ENCODE data around the gene ALPK3. TPM values are rescaled to one million over a fixed set of nuclear protein-coding genes. Genes with fewer than 3 reads are reported as not detected.

The ALPK3 gene
- total RNA-seq, 2 donors from 2014 or later = 51.0 to 99.0 TPM

DNA sequence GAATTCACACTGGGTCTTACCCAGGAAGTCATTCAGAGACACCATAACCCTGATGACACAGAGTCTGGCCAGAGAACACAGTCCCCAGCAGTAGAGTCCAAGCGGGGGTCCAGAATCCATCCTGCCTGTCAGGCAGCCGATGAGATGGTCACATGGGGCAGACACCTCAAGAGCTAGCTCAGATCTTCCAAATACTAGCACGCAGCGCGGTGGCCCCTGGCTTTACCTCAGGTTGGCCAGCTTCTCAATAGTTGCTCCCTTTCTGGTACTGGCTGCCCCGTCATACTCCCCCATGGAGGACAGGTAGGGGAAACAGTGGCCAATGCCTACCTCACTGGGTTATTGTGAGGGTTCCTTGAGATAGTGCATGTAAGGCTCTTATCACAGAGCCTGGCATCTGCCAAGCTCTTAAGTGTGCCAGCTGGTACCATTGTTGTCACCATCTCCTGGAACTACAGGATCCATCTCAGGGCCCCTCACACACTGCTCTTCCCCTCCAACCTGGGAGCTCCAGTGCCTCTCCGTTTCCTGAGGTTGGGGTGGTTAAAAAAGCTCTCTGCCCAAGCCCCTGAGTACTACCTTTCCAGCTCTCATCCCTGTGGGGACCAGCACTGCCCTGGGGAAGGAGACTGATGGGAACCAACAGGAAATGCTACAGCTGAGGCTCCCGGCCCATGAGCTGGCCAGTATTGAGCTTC, 63.8 kb downstream of the ALPK3 start:
- no peak for TF ChIP-seq CTCF (IDR thresholded peaks at IDR 0.05)
- no peaks in the 10 kb centered on the region for H3K27me3 ChIP-seq
- H3K27ac ChIP-seq = no peak overlapping the region
- no peak for DNase-seq (ENCODE audit: low spot score)
- peaks cover 0 to 18% of the 10 kb centered on the region in 2 donors for H3K4me1 ChIP-seq
- H3K9me3 ChIP-seq = no peaks in the 10 kb centered on the region
- H3K4me3 ChIP-seq = no peak overlapping the region
- H3K36me3 ChIP-seq = no peaks in the 10 kb centered on the region

DNA sequence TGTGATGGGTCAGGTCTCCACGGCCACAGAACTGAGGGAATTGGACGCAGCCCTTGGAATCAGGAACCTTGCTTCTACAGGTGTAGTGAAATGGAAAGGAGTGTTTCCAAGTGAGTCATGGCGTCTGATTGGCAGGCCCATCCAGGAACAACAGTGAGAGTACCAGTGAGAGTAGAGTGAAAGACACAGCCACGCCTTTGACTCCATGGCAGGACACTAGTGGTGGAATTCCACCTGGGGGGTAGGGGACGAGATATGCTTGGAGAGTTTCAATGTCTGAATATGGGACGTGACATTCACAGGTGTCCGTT, 64.3 kb downstream of the ALPK3 start:
- no peak overlapping the region for H3K4me3 ChIP-seq
- DNase-seq (ENCODE audit: low spot score) = no peak
- no peaks in the 10 kb centered on the region for H3K36me3 ChIP-seq
- H3K27me3 ChIP-seq = no peaks in the 10 kb centered on the region
- peaks cover 0 to 18% of the 10 kb centered on the region in 2 donors for H3K4me1 ChIP-seq
- no peak for TF ChIP-seq CTCF (IDR thresholded peaks at IDR 0.05)
- H3K9me3 ChIP-seq = no peaks in the 10 kb centered on the region
- H3K27ac ChIP-seq = no peak overlapping the region

DNA sequence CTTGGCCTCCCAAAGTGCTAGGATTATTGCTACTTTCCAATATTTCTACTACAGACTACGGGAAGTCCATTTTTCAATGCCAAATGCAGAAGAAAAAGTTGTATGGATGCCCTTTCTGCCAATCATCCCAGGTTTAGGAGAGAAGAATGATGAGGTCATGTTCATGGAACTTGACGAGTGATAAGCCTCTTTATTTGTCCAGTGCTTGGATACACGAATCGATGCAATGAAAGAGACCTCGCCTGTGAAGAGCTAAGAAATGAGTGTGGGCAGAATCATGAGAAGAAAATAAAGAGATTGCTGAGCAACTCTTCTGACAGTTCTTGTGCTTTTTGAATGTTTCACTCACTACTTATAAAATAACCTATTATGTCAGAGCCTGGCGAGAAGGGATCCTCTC, 66.3 kb downstream of the ALPK3 start:
- H3K4me3 ChIP-seq = no peak overlapping the region
- DNase-seq (ENCODE audit: low spot score) = no peak
- no peak for TF ChIP-seq CTCF (IDR thresholded peaks at IDR 0.05)
- H3K4me1 ChIP-seq = peaks cover 0 to 18% of the 10 kb centered on the region in 2 donors
- no peaks in the 10 kb centered on the region for H3K27me3 ChIP-seq
- no peaks in the 10 kb centered on the region for H3K9me3 ChIP-seq
- H3K27ac ChIP-seq = peak overlapping the region; percentile 72 to 86
- H3K36me3 ChIP-seq = no peaks in the 10 kb centered on the region

DNA sequence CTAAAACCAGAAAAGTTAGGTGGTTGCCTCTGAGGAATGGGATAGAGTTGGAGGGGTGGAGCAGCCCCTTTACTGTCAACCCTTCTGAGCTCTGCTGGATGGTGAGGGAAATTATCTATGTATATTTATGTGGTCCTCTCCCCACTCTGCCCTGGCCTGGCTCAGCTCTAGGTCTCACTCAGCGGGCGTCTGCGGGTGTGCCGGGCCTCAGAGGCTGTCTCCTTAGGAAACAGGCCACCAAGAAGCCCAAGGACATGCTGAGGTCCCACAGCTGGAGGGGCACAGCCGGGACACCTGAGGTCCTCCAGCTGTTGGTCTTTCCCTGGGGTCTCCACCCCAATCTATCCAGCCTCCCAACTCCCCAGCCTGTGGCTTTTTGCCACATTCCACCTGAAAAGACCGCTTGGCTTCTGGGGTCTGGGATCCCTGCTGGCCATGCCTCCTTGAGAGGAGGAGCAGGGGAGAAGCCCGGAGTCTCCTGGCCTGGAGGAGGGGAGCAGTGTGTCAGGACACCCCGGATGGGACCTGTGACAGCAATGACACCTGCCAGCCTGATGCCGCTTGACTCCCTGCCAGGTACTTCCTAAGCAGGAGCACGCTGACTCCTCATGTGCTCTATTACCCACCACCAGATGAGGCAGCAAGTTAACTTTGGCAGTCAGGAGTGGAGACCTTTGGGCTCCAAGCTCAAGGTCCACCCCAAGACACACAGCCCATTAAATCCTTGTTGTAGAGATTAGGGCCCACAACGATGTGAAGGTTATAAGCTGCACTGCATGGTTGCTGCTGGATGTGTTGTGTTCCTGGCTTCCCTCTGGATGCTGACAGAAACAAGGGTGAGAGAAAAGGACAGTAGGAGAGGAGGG, 67.0 kb downstream of the ALPK3 start, which contains the start of gene SLC28A1:
Gene SLC28A1, plus strand, starts transcription at position 747 of the 866 bp plus-strand sequence. CDS start 3,099 bp downstream, outside the sequence.
- H3K36me3 ChIP-seq = no peaks in the 10 kb centered on the region
- no peaks in the 10 kb centered on the region for H3K9me3 ChIP-seq
- H3K4me3 ChIP-seq = no peak within 1 kb of the TSS
- no peaks in the 10 kb centered on the region for H3K27me3 ChIP-seq
- no peak for TF ChIP-seq CTCF (IDR thresholded peaks at IDR 0.05)
- peak; percentile 63 for DNase-seq (ENCODE audit: low spot score)
- H3K27ac ChIP-seq = peak within 1 kb of the TSS; percentile 72 to 86
- peaks cover 0 to 18% of the 10 kb centered on the region in 2 donors for H3K4me1 ChIP-seq

- no peak for TF ChIP-seq CTCF (IDR thresholded peaks at IDR 0.05)
- Histone ChIP-seq H3K4me1 (peaks cover 0 to 18% of the 10 kb centered on the region in 2 donors), H3K27ac (no peak overlapping the region), H3K4me3 (no peak overlapping the region), H3K9me3 (no peaks in the 10 kb centered on the region), H3K36me3 (no peaks in the 10 kb centered on the region), H3K27me3 (no peaks in the 10 kb centered on the region)
- DNase-seq (ENCODE audit: low spot score) = no peak
These were observed 68.6 kb downstream of the ALPK3 start for GRCh38 chr15:84885801-84886200.

Data from right atrium auricular region (tissue), 2 donors.